Stimulated activated CD8-positive, alpha-beta memory T cell treated with anti-CD3 and anti-CD28 coated beads, Interleukin-15, amount 100 ng/mL, for 48 hours (primary cell): ENCODE measurements around the gene COL18A1.
A peak's percentile ranks its signal among the peaks of the same experiment; 100 is the strongest.

ENCODE experiments used
- DNase-seq, 2 donors: peaks; one replicate each; pipeline ENCODE4 v3.0.0-alpha.2; 2020; ENCODE audit warnings: low read depth in 2 of 2

Gene COL18A1

GRCh38 chr21:45533361-45533845, 128.4 kb downstream of the COL18A1 start:
- no peak for DNase-seq

GRCh38 chr21:45533846-45534635, 129.1 kb downstream of the COL18A1 start:
- no peak for DNase-seq

GRCh38 chr21:45534636-45535331, 129.8 kb downstream of the COL18A1 start:
- no peak for DNase-seq

GRCh38 chr21:45535341-45536081, 130.5 kb downstream of the COL18A1 start:
- no peak for DNase-seq

- DNase-seq, result no peak
Measured at GRCh38 chr21:45536301-45537081, 131.5 kb downstream of the COL18A1 start.

- no peak for DNase-seq
Measured at GRCh38 chr21:45537111-45537745, 132.3 kb downstream of the COL18A1 start.

- DNase-seq, result no peak
Measured at GRCh38 chr21:45537746-45538291, 132.9 kb downstream of the COL18A1 start.

GRCh38 chr21:45538381-45539045, 133.5 kb downstream of the COL18A1 start:
- no peak for DNase-seq

- no peak for DNase-seq
Measured at GRCh38 chr21:45539046-45539795, 134.3 kb downstream of the COL18A1 start.

- DNase-seq, result no peak
Measured at GRCh38 chr21:45539796-45540600, 135.0 kb downstream of the COL18A1 start.

- no peak for DNase-seq
Measured at GRCh38 chr21:45540601-45540970, 135.6 kb downstream of the COL18A1 start.

GRCh38 chr21:45541221-45542039, 136.5 kb downstream of the COL18A1 start:
- DNase-seq, result peak; percentile 76

- DNase-seq, result peak; percentile 61 to 69
Measured at GRCh38 chr21:45542242-45542666, 137.3 kb downstream of the COL18A1 start, which contains the start of gene SLC19A1. TSS of gene SLC19A1 (minus strand) at chr21:45542440. CDS start at chr21:45537959, 4,481 bp downstream.

- no peak for DNase-seq
Measured at GRCh38 chr21:45542667-45543370, 137.9 kb downstream of the COL18A1 start.

GRCh38 chr21:45543371-45543709, 138.4 kb downstream of the COL18A1 start:
- no peak for DNase-seq

- no peak for DNase-seq
Measured at GRCh38 chr21:45543710-45544448, 138.9 kb downstream of the COL18A1 start.
